IMR-90 (cell line): ENCODE results near the gene TFPI. TPM values are rescaled to one million over a fixed set of nuclear protein-coding genes. Genes with fewer than 3 reads are reported as not detected.
A peak's percentile ranks its signal among the peaks of the same experiment; 100 is the strongest.

Experiments
- ATAC-seq: fragments of 200-7000 bp; cut with Tn5 transposase; 2 replicates; pipeline ENCODE4 v1.9.1; 2020; ENCODE audit warnings: low read depth, mild to moderate bottlenecking, moderate library complexity
- BruUV-seq: library from RNA; stranded (reverse); fragments of 400-500 nt; replicated peaks from 2 replicates; lab custom pipeline; 2021; lab: Mats Ljungman, UMichigan
- CTCF ChIA-PET: fragments of 300-600 bp; formaldehyde crosslinking; extraction: SDS; loops from one replicate; lab custom pipeline; 2021; ENCODE audit warnings: antibody characterized with exemption; lab: Yijun Ruan, JAX
- POLR2A ChIA-PET: fragments of 300-600 bp; sonication (Branson Sonifier 250); formaldehyde crosslinking; loops from one replicate; lab custom pipeline; 2022; ENCODE audit warnings: antibody characterized with exemption; ENCODE audit not compliant: unreplicated experiment; lab: Charles Lee
- DNase-seq: peaks from one replicate; pipeline ENCODE4 v3.0.0; 2013
- H2AFZ ChIP-seq: replicated peaks from 2 replicates; pipeline ENCODE3; 2013; ENCODE audit warnings: low read length, mild to moderate bottlenecking; ENCODE audit not compliant: poor library complexity
- H2AK5ac ChIP-seq: 2 replicates; pipeline ENCODE4 v1.6.1; 2013; ENCODE audit warnings: low read depth, low read length, inconsistent platforms
- H2AK9ac ChIP-seq: replicated peaks from 2 replicates; pipeline ENCODE3; 2013; ENCODE audit warnings: mild to moderate bottlenecking, low read depth, low read length, moderate library complexity; ENCODE audit not compliant: poor library complexity
- H2BK120ac ChIP-seq: 2 replicates; pipeline ENCODE4 v1.6.1; 2013; ENCODE audit warnings: low read depth, low read length, inconsistent platforms
- H2BK15ac ChIP-seq: 3 replicates; pipeline ENCODE4 v1.6.1; 2013; ENCODE audit warnings: low read depth, low read length, inconsistent platforms
- H2BK20ac ChIP-seq: 2 replicates; pipeline ENCODE4 v1.6.1; 2013; ENCODE audit warnings: low read depth, mild to moderate bottlenecking, inconsistent platforms, low read length, moderate library complexity
- H2BK5ac ChIP-seq: 2 replicates; pipeline ENCODE4 v1.6.1; 2013; ENCODE audit warnings: mild to moderate bottlenecking, low read depth, low read length, inconsistent platforms; ENCODE audit not compliant: poor library complexity, severe bottlenecking
- H3K14ac ChIP-seq: replicated peaks from 2 replicates; pipeline ENCODE4 v1.6.1; 2013; ENCODE audit warnings: low read depth, low read length, inconsistent platforms
- H3K18ac ChIP-seq: 2 replicates; pipeline ENCODE4 v1.6.1; 2013; ENCODE audit warnings: low read depth, low read length, control low read depth
- H3K23ac ChIP-seq: 2 replicates; pipeline ENCODE4 v1.6.1; 2013; ENCODE audit warnings: low read depth, low read length, inconsistent platforms
- H3K27ac ChIP-seq: 2 replicates; pipeline ENCODE4 v1.5.1; 2013; ENCODE audit warnings: mild to moderate bottlenecking, control low read depth, low read length; ENCODE audit not compliant: insufficient read depth
- H3K27me3 ChIP-seq: 2 replicates; pipeline ENCODE4 v1.6.1; 2013; ENCODE audit warnings: low read length; ENCODE audit not compliant: control insufficient read depth, insufficient read depth
- H3K36me3 ChIP-seq: 2 replicates; pipeline ENCODE4 v1.6.1; 2013; ENCODE audit warnings: low read length, mixed read lengths; ENCODE audit not compliant: control insufficient read depth, insufficient read depth
- H3K4ac ChIP-seq: 2 replicates; pipeline ENCODE4 v1.6.1; 2013; ENCODE audit warnings: low read depth, low read length, inconsistent platforms
- H3K4me1 ChIP-seq: 2 replicates; pipeline ENCODE4 v1.6.1; 2013; ENCODE audit warnings: low read length, mixed read lengths; ENCODE audit not compliant: control insufficient read depth, insufficient read depth
- H3K4me2 ChIP-seq: 2 replicates; pipeline ENCODE4 v1.6.1; 2013; ENCODE audit warnings: low read depth, mild to moderate bottlenecking, control low read depth, low read length, moderate library complexity
- H3K4me3 ChIP-seq: 2 replicates; pipeline ENCODE4 v1.5.1; 2013; ENCODE audit warnings: low read depth, mild to moderate bottlenecking, control low read depth, low read length, moderate library complexity; ENCODE audit not compliant: insufficient read depth
- H3K56ac ChIP-seq: 2 replicates; pipeline ENCODE4 v1.6.1; 2013; ENCODE audit warnings: low read length, inconsistent platforms; ENCODE audit not compliant: insufficient read depth; ENCODE audit errors: extremely low read depth
- H3K79me1 ChIP-seq, 2 experiments: 2 replicates each; pipeline ENCODE4 v1.6.1; 2013; ENCODE audit warnings: low read length in 2 of 2, inconsistent platforms in 1 of 2, low read depth in 1 of 2
- H3K9ac ChIP-seq: 2 replicates; pipeline ENCODE4 v1.6.1; 2013; ENCODE audit warnings: low read depth, low read length, control low read depth
- H3K9me1 ChIP-seq: 2 replicates; pipeline ENCODE4 v1.6.1; 2013; ENCODE audit warnings: low read length, inconsistent platforms; ENCODE audit not compliant: insufficient read depth
- H3K9me3 ChIP-seq: 2 replicates; pipeline ENCODE4 v1.6.1; 2013; ENCODE audit warnings: low read length; ENCODE audit not compliant: control insufficient read depth, insufficient read depth
- H4K20me1 ChIP-seq: 2 replicates; pipeline ENCODE4 v1.6.1; 2013; ENCODE audit warnings: low read length, inconsistent platforms; ENCODE audit not compliant: insufficient read depth
- H4K5ac ChIP-seq: 2 replicates; pipeline ENCODE4 v1.6.1; 2013; ENCODE audit warnings: mild to moderate bottlenecking, low read depth, low read length, control low read depth
- H4K8ac ChIP-seq, 2 experiments: 2 replicates each; pipeline ENCODE4 v1.6.1; 2013; ENCODE audit warnings: low read depth in 2 of 2, low read length in 2 of 2, control low read depth in 1 of 2, inconsistent platforms in 1 of 2
- H4K91ac ChIP-seq: 2 replicates; pipeline ENCODE4 v1.6.1; 2013; ENCODE audit warnings: low read depth, low read length, inconsistent platforms; ENCODE audit not compliant: insufficient read depth
- BHLHE40 ChIP-seq: fragments of 150-350 bp; IDR thresholded peaks from 2 replicates; pipeline ENCODE4 v1.6.1; 2016; ENCODE audit warnings: mild to moderate bottlenecking, low read depth, low read length
- CEBPB ChIP-seq: IDR thresholded peaks from 2 replicates; pipeline ENCODE4 v1.6.1; 2012; ENCODE audit warnings: low read depth, low read length, improper control_type of control experiment
- CHD1 ChIP-seq: IDR thresholded peaks from 2 replicates; pipeline ENCODE4 v1.6.1; 2012; ENCODE audit warnings: low read depth, low read length, improper control_type of control experiment
- CTCF ChIP-seq: conservative IDR thresholded peaks from 2 replicates; pipeline ENCODE4 v1.5.1; 2012; ENCODE audit warnings: mild to moderate bottlenecking, low read depth, low read length, improper control_type of control experiment
- FOS ChIP-seq: fragments of 150-350 bp; IDR thresholded peaks from 2 replicates; pipeline ENCODE4 v1.6.1; 2016; ENCODE audit warnings: low read depth, low read length
- MAFK ChIP-seq: IDR thresholded peaks from 2 replicates; pipeline ENCODE4 v1.6.1; 2012; ENCODE audit warnings: low read depth, low read length, improper control_type of control experiment
- MAZ ChIP-seq: IDR thresholded peaks from 2 replicates; pipeline ENCODE4 v1.6.1; 2012; ENCODE audit warnings: low read depth, mild to moderate bottlenecking, low read length, improper control_type of control experiment, moderate library complexity, borderline replicate concordance
- MXI1 ChIP-seq: IDR thresholded peaks from 2 replicates; pipeline ENCODE4 v1.6.1; 2012; ENCODE audit warnings: low read depth, mild to moderate bottlenecking, low read length, moderate library complexity, borderline replicate concordance
- NFE2L2 ChIP-seq: fragments of 150-350 bp; IDR thresholded peaks from 2 replicates; pipeline ENCODE4 v1.6.1; 2016; ENCODE audit warnings: low read depth, mild to moderate bottlenecking, low read length
- POLR2A ChIP-seq: IDR thresholded peaks from 2 replicates; pipeline ENCODE4 v1.6.1; 2012; ENCODE audit warnings: mild to moderate bottlenecking, low read depth, low read length
- RAD21 ChIP-seq: IDR thresholded peaks from 2 replicates; pipeline ENCODE4 v1.6.1; 2012; ENCODE audit warnings: low read length, improper control_type of control experiment
- RCOR1 ChIP-seq: IDR thresholded peaks from 2 replicates; pipeline ENCODE4 v1.6.1; 2012; ENCODE audit warnings: mild to moderate bottlenecking, low read length, improper control_type of control experiment; ENCODE audit not compliant: insufficient replicate concordance
- RFX5 ChIP-seq: IDR thresholded peaks from 2 replicates; pipeline ENCODE4 v1.8.0; 2012; ENCODE audit warnings: low read depth, mild to moderate bottlenecking, low read length, moderate library complexity
- SMC3 ChIP-seq: fragments of 150-350 bp; IDR thresholded peaks from 2 replicates; pipeline ENCODE4 v1.6.1; 2016; ENCODE audit warnings: low read depth, mild to moderate bottlenecking, antibody characterized with exemption, low read length, moderate library complexity
- WGBS, 2 experiments: methylation state at CpG; one replicate each; pipeline versions ENCODE4 v1.1.5 to v1.1.7; 2013; ENCODE audit warnings: missing lambda C conversion rate in 2 of 2; ENCODE audit not compliant: insufficient read length in 1 of 2; ENCODE audit errors: extremely low coverage in 2 of 2; 5-methylcytosine and 5-hydroxymethylcytosine counted together
- dilution Hi-C: fragments of 300-500 bp; cut with HindIII; formaldehyde crosslinking; loops from one replicate; pipeline ENCODE4 v1.14.3; 2018; ENCODE audit warnings: low sequenced_read_pairs; ENCODE audit not compliant: unreplicated experiment
- in situ Hi-C: fragments of 300-500 bp; cut with MboI; formaldehyde crosslinking; loops from 3 replicates; pipeline ENCODE4 v1.14.3; 2019; ENCODE audit warnings: low sequenced_read_pairs, inconsistent platforms, mixed read lengths
- intact Hi-C: fragments of 100-400 bp; cut with micrococcal nuclease; formaldehyde crosslinking; loops from 2 replicates; pipeline ENCODE4 v1.10.0; 2022
- polyA plus RNA-seq, 3 experiments: library from polyadenylated mRNA; depleted of rRNA; stranded (reverse); fragments of >200 nt; gene quantifications; 2 replicates each; pipeline ENCODE4 v1.2.3, GENCODE V29; 2012; ENCODE audit warnings: low replicate concordance in 1 of 3
- total RNA-seq: library from RNA; depleted of rRNA; stranded (reverse); fragments of >200 nt; gene quantifications from 2 replicates; pipeline ENCODE4 v1.2.3, GENCODE V29; 2012
- TF ChIP-seq, protein P1 (sequence below): fragments of 150-350 bp; IDR thresholded peaks from 2 replicates; pipeline ENCODE4 v1.6.1; 2016; ENCODE audit warnings: low read depth, mild to moderate bottlenecking, low read length, moderate library complexity, borderline replicate concordance

The TFPI gene
- total and polyA plus RNA-seq, 2 of the 4 experiments (the other 2 are of a cell fraction) = 33.9 to 83.0 TPM

GRCh38 chr2:187581125-187581896, 27.1 kb upstream of the TFPI start:
- Histone ChIP-seq H3K79me1 (no peaks in the 10 kb centered on the region; a peak in 1 of 4 replicates), H3K23ac (no peak overlapping the region), H2AFZ (no peak overlapping the region), H3K36me3 (no peaks in the 10 kb centered on the region), H4K20me1 (no peaks in the 10 kb centered on the region), H2BK15ac (no peak overlapping the region), H2BK20ac (no peak overlapping the region), H3K4ac (no peak overlapping the region), H3K56ac (no peak overlapping the region), H4K8ac (no peak overlapping the region), H3K9me3 (no peaks in the 10 kb centered on the region), H4K91ac (no peak overlapping the region), H3K9ac (peak overlapping the region; percentile 42; the same call in 1 of the 2 replicates), H3K27ac (no peak overlapping the region), H4K5ac (no peak overlapping the region), H2AK9ac (no peak overlapping the region), H2AK5ac (no peak overlapping the region), H3K9me1 (peaks cover 6% of the 10 kb centered on the region), H3K4me3 (peak overlapping the region; percentile 39), H2BK120ac (no peak overlapping the region), H3K4me2 (peak overlapping the region; percentile 90), H3K27me3 (no peaks in the 10 kb centered on the region), H2BK5ac (peak overlapping the region; percentile 97), H3K14ac (no peak overlapping the region), H3K4me1 (peaks cover 5% of the 10 kb centered on the region), H3K18ac (no peak overlapping the region)
- BruUV-seq = no TSS peak
- DNase-seq = peak; percentile 52
- ChIA-PET POLR2A (no interaction called here), CTCF (interaction anchor here (0.6 to 8.8 kb wide), 16 partner anchors 12 to 269 kb away, joined by 3 to 134 read pairs (median 3); no protein-coding TSS in a partner anchor)
- in situ Hi-C loops = loop anchor here (10.0 kb wide), 1 partner anchor 1833 kb away; no protein-coding TSS in a partner anchor
- intact Hi-C loops = loop anchor here (1.0 to 5.0 kb wide), 3 partner anchors 262 to 1831 kb away; no protein-coding TSS in a partner anchor
- ATAC-seq = peak; percentile 31; the same call in 1 of the 2 replicates
- WGBS, 2 experiments = no CpG with 5 or more reads among the region's 4 CpGs
- dilution Hi-C loops = no loop called here
- TF ChIP-seq MAFK = peak; percentile 47
- no peak for TF ChIP-seq POLR2A
- TF ChIP-seq RFX5 = no peak
- no peak for TF ChIP-seq CEBPB
- TF ChIP-seq RAD21 = peak; percentile 52
- TF ChIP-seq CHD1 = no peak
- TF ChIP-seq, protein P1, sequence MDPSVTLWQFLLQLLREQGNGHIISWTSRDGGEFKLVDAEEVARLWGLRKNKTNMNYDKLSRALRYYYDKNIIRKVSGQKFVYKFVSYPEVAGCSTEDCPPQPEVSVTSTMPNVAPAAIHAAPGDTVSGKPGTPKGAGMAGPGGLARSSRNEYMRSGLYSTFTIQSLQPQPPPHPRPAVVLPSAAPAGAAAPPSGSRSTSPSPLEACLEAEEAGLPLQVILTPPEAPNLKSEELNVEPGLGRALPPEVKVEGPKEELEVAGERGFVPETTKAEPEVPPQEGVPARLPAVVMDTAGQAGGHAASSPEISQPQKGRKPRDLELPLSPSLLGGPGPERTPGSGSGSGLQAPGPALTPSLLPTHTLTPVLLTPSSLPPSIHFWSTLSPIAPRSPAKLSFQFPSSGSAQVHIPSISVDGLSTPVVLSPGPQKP = no peak
- no peak for TF ChIP-seq MAZ
- no peak for TF ChIP-seq BHLHE40
- TF ChIP-seq SMC3 = peak; percentile 71
- no peak for TF ChIP-seq MXI1
- no peak for TF ChIP-seq FOS
- no peak for TF ChIP-seq RCOR1
- no peak for TF ChIP-seq NFE2L2
- TF ChIP-seq CTCF = peak; percentile 67
